ENCODE data around the gene ERO1B.

ERO1B gene

GRCh38 chr1:236303675-236304074 is 21.9 kb upstream of the ERO1B start:
- TF ChIP-seq Cebpa-rat (IDR thresholded peaks at IDR 0.05): no peak
- Histone ChIP-seq H3K4me1 (peaks cover 0 to 11% (median 0%) of the 10 kb centered on the region in 10 experiments; a peak in 1 of 20 replicates), H3K4me2 (no peak overlapping the region), H3K9ac (no peak overlapping the region), H3K9me3 (replicated peaks in 1 of 11) (peaks cover 0 to 7% (median 0%) of the 10 kb centered on the region in 11 experiments; a peak in 6 of 22 replicates), H3K4me3 (no peak overlapping the region), H3K27ac (no peak overlapping the region), H3K36me3 (no peaks in the 10 kb centered on the region), H4K20me1 (no peaks in the 10 kb centered on the region), H3K27me3 (no peaks in the 10 kb centered on the region)

- no peaks in the 10 kb centered on the region for H3K36me3 ChIP-seq
- H3K27ac ChIP-seq: no peak overlapping the region
- H4K20me1 ChIP-seq: no peaks in the 10 kb centered on the region
- H3K9ac ChIP-seq: no peak overlapping the region
- TF ChIP-seq Cebpa-rat (IDR thresholded peaks at IDR 0.05): no peak
- H3K9me3 ChIP-seq (replicated peaks in 1 of 11): peaks cover 0 to 7% (median 0%) of the 10 kb centered on the region in 11 experiments; a peak in 6 of 22 replicates
- H3K4me1 ChIP-seq: peaks cover 0 to 11% (median 0%) of the 10 kb centered on the region in 10 experiments; a peak in 1 of 20 replicates
- no peak overlapping the region for H3K4me2 ChIP-seq
- no peaks in the 10 kb centered on the region for H3K27me3 ChIP-seq
- no peak overlapping the region for H3K4me3 ChIP-seq
Observed at GRCh38 chr1:236302941-236303340, 21.2 kb upstream of the ERO1B start.

- peaks cover 0 to 11% (median 0%) of the 10 kb centered on the region in 10 experiments; a peak in 1 of 20 replicates for H3K4me1 ChIP-seq
- no peak overlapping the region for H3K27ac ChIP-seq
- no peak overlapping the region for H3K4me2 ChIP-seq
- H4K20me1 ChIP-seq: no peaks in the 10 kb centered on the region
- peaks cover 0 to 7% (median 0%) of the 10 kb centered on the region in 11 experiments; a peak in 6 of 22 replicates for H3K9me3 ChIP-seq (replicated peaks in 1 of 11)
- H3K9ac ChIP-seq: no peak overlapping the region
- H3K27me3 ChIP-seq: no peaks in the 10 kb centered on the region
- no peak overlapping the region for H3K4me3 ChIP-seq
- H3K36me3 ChIP-seq: no peaks in the 10 kb centered on the region
- TF ChIP-seq Cebpa-rat (IDR thresholded peaks at IDR 0.05): no peak
Observed at GRCh38 chr1:236301958-236302335, 20.2 kb upstream of the ERO1B start.

- H3K27me3 ChIP-seq: no peaks in the 10 kb centered on the region
Observed at GRCh38 chr1:236301080-236301957, 19.6 kb upstream of the ERO1B start.

GRCh38 chr1:236297161-236297560 is 15.4 kb upstream of the ERO1B start:
- no peaks in the 10 kb centered on the region for H3K36me3 ChIP-seq

More at GRCh38 chr1:236301080-236301957, 19.6 kb upstream of the ERO1B start:
- no peak overlapping the region for H3K4me3 ChIP-seq
- H3K4me1 ChIP-seq: peaks cover 0 to 11% (median 0%) of the 10 kb centered on the region in 10 experiments; a peak in 1 of 20 replicates
- no peaks in the 10 kb centered on the region for H4K20me1 ChIP-seq
- no peak overlapping the region for H3K27ac ChIP-seq
- H3K9ac ChIP-seq: no peak overlapping the region
- no peak overlapping the region for H3K4me2 ChIP-seq
- TF ChIP-seq Cebpa-rat (IDR thresholded peaks at IDR 0.05): no peak
- no peaks in the 10 kb centered on the region for H3K36me3 ChIP-seq
- H3K9me3 ChIP-seq (replicated peaks in 1 of 11): peaks cover 0 to 7% (median 0%) of the 10 kb centered on the region in 11 experiments; a peak in 6 of 22 replicates

GRCh38 chr1:236292425-236292824 is 10.7 kb upstream of the ERO1B start:
- Histone ChIP-seq H3K36me3 (no peaks in the 10 kb centered on the region), H3K4me3 (no peak overlapping the region), H3K27ac (no peak overlapping the region), H4K20me1 (no peaks in the 10 kb centered on the region), H3K4me2 (no peak overlapping the region), H3K4me1 (0 out of 20 replicates have a peak, but pooled peaks cover 0 to 3% (median 0%) of the 10 kb centered on the region in 10 experiments), H3K27me3 (no peaks in the 10 kb centered on the region), H3K9me3 (replicated peaks in 1 of 11) (peaks cover 0 to 10% (median 6%) of the 10 kb centered on the region in 11 experiments; a peak in 11 of 22 replicates), H3K9ac (no peak overlapping the region)
- no peak for TF ChIP-seq Cebpa-rat (IDR thresholded peaks at IDR 0.05)

More at GRCh38 chr1:236297161-236297560, 15.4 kb upstream of the ERO1B start:
- Histone ChIP-seq H3K9me3 (replicated peaks in 1 of 11) (peaks cover 0 to 7% (median 0%) of the 10 kb centered on the region in 11 experiments; a peak in 6 of 22 replicates), H4K20me1 (no peaks in the 10 kb centered on the region), H3K4me2 (no peak overlapping the region), H3K9ac (no peak overlapping the region), H3K4me1 (no peaks in the 10 kb centered on the region), H3K27ac (no peak overlapping the region), H3K4me3 (no peak overlapping the region), H3K27me3 (no peaks in the 10 kb centered on the region)
- no peak for TF ChIP-seq Cebpa-rat (IDR thresholded peaks at IDR 0.05)

GRCh38 chr1:236289492-236290131 is 7.9 kb upstream of the ERO1B start:
- no peak overlapping the region for H3K9ac ChIP-seq
- peaks cover 7 to 31% (median 21%) of the 10 kb centered on the region in 10 experiments for H3K4me1 ChIP-seq
- H3K9me3 ChIP-seq (replicated peaks in 1 of 11): peaks cover 0 to 10% (median 6%) of the 10 kb centered on the region in 11 experiments; a peak in 11 of 22 replicates
- no peak for TF ChIP-seq Cebpa-rat (IDR thresholded peaks at IDR 0.05)
- H3K4me2 ChIP-seq: no peak overlapping the region
- H3K27me3 ChIP-seq: no peaks in the 10 kb centered on the region
- no peak overlapping the region for H3K4me3 ChIP-seq
- no peaks in the 10 kb centered on the region for H4K20me1 ChIP-seq
- no peak overlapping the region for H3K27ac ChIP-seq
- no peaks in the 10 kb centered on the region for H3K36me3 ChIP-seq

- Histone ChIP-seq H3K4me2 (no peak overlapping the region), H3K36me3 (no peaks in the 10 kb centered on the region), H3K4me1 (peaks cover 18 to 39% (median 31%) of the 10 kb centered on the region in 10 experiments), H3K4me3 (no peak overlapping the region), H3K27ac (no peak overlapping the region), H3K9ac (no peak overlapping the region), H3K9me3 (replicated peaks in 1 of 11) (peaks cover 0 to 10% (median 6%) of the 10 kb centered on the region in 11 experiments; a peak in 11 of 22 replicates), H3K27me3 (no peaks in the 10 kb centered on the region), H4K20me1 (no peaks in the 10 kb centered on the region)
- TF ChIP-seq Cebpa-rat (IDR thresholded peaks at IDR 0.05): no peak
Observed at GRCh38 chr1:236288620-236288976, 6.8 kb upstream of the ERO1B start.

Measured in BLaER1 treated with 17β-estradiol and CSF1 and Interleukin-3, amounts not matched to agents 10 nM and 100 nM (cell line).